GM06990 (cell line): ENCODE measurements around the gene FZD10.

Experiments
- DNase-seq: peaks from one replicate; pipeline ENCODE4 v3.0.0-alpha.2; 2011; ENCODE audit not compliant: insufficient read length; ENCODE audit errors: extremely low read depth
- H3K27me3 ChIP-seq: replicated peaks from 2 replicates; pipeline ENCODE4 v1.6.0; 2011; ENCODE audit warnings: low read length; ENCODE audit not compliant: control insufficient read depth, insufficient read depth
- H3K36me3 ChIP-seq: 2 replicates; pipeline ENCODE4 v1.5.1; 2011; ENCODE audit warnings: low read length; ENCODE audit not compliant: control insufficient read depth, insufficient read depth
- H3K4me3 ChIP-seq: replicated peaks from 2 replicates; pipeline ENCODE4 v1.5.1; 2011; ENCODE audit warnings: low read depth, mild to moderate bottlenecking, control low read depth, low read length
- TF ChIP-seq, protein P1 (sequence below): IDR thresholded peaks from 2 replicates; pipeline ENCODE4 v1.5.1; 2011; ENCODE audit warnings: low read length, control low read depth, mild to moderate bottlenecking, inconsistent platforms; ENCODE audit not compliant: insufficient read depth, poor library complexity, severe bottlenecking

FZD10 gene

DNA sequence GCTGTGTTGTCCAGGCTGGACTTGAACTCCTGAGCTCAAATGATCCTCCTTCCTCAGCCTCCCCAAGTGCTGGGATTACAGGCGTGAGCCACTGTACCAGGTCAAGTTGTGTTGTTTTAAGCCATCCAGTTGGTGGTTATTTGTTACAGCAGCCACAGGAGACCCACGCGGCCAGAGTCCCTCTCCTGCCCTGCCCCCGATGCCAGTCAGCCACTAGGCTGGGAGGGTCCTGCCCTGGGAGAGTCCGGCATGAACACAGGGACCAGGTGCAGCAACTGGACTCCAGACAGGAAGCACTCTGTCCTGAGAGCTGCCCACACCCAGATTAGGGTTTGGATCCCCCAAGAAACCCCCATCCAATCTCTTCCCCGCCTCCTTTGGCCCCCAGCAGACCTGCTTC lies 44.1 kb upstream of the FZD10 start:
- no peaks in the 10 kb centered on the region for H3K27me3 ChIP-seq
- no peak for DNase-seq
- TF ChIP-seq, protein P1, sequence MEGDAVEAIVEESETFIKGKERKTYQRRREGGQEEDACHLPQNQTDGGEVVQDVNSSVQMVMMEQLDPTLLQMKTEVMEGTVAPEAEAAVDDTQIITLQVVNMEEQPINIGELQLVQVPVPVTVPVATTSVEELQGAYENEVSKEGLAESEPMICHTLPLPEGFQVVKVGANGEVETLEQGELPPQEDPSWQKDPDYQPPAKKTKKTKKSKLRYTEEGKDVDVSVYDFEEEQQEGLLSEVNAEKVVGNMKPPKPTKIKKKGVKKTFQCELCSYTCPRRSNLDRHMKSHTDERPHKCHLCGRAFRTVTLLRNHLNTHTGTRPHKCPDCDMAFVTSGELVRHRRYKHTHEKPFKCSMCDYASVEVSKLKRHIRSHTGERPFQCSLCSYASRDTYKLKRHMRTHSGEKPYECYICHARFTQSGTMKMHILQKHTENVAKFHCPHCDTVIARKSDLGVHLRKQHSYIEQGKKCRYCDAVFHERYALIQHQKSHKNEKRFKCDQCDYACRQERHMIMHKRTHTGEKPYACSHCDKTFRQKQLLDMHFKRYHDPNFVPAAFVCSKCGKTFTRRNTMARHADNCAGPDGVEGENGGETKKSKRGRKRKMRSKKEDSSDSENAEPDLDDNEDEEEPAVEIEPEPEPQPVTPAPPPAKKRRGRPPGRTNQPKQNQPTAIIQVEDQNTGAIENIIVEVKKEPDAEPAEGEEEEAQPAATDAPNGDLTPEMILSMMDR: no peak
- H3K4me3 ChIP-seq: no peak overlapping the region
- no peaks in the 10 kb centered on the region for H3K36me3 ChIP-seq

DNA sequence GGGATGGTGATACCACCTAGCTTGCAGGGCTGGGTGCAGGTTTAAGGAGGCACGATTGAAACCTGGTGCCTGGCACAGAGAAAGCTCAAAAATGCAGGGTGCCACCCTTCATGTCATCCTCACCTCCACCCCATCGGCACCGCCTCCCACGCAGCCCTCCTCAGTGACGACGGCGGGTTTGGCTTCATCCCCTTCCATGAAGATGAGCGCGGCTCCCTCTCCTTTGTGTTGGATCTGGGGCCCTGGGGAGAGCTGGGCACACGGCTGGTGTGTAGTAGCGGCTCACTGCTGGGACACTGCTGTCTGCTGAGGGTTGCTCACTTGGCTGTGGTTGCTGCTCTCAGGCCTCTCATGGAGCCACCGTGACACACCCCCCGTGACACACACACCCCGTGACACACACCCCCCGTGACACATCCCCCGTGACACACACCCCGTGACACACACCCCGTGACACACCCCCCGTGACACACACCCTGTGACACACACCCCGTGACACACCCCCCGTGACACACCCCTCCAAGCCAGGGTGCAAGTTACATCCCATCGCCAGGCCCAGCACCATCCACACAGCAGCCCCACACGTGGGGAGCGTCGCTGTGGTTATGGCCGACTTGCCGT lies 42.9 kb upstream of the FZD10 start:
- TF ChIP-seq, protein P1: no peak
- Histone ChIP-seq H3K4me3 (no peak overlapping the region), H3K36me3 (no peaks in the 10 kb centered on the region), H3K27me3 (no peaks in the 10 kb centered on the region)
- DNase-seq: no peak

DNA sequence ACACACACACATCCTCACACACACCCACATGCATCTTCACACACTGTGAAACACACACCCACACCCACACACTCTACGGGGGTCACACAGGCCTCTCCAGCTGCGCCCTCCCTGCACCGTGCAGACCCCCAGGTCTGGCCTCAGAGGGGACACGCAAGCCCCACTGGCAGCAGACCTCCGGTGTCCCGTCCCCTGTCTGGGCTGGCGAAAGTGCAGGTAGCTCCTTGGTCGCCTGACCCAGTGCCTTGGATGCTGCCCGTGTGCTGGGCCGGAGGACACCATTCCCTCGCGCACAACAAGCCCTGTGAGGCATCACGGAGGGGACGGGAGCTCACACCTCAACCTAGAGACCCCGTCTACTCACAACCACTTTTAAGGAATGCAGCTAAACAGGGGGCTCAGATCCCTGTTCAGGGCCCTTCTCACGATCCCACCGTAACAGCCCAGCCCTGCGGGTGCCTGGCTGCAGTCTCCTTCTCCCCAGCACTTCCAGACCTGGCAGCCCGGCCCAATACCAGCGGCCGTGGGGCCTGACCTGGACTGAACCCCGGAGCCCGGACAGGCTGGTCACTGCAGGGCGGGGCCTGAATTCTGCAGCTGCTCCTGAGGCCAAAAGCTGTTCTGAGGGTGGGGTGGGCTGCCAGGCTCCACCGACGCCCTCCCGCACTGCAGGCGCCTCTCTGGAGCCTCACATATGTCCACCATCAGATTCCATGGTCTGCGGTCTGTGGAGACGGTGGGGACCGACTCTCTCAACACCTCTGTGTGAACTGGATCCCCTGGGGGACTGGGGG lies 42.1 kb upstream of the FZD10 start:
- TF ChIP-seq, protein P1: no peak
- Histone ChIP-seq H3K27me3 (no peaks in the 10 kb centered on the region), H3K36me3 (no peaks in the 10 kb centered on the region), H3K4me3 (no peak overlapping the region)
- DNase-seq: no peak

GRCh38 chr12:130121226-130122000 lies 40.9 kb upstream of the FZD10 start:
- no peak overlapping the region for H3K4me3 ChIP-seq
- H3K36me3 ChIP-seq: no peaks in the 10 kb centered on the region
- TF ChIP-seq, protein P1: no peak
- DNase-seq: no peak
- H3K27me3 ChIP-seq: no peaks in the 10 kb centered on the region

DNA sequence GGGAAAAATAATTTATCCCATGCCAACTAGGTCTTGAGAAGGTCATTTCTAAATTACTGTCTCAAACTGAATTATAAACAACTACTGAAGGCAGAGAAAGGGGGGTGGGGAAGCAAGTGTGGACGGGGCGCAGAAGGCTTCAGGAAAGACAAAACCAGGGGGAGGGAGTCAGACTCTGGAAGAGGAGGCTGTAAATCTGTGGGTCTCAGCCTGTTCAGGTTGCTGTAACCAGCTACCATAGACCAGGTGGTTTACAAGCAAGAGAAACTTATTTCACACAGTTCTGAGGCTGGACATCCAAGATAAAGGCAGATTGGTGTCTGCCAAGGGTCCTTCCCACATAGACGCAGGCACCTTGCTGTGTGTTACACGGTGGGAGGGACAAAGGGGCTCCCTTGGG lies 39.9 kb upstream of the FZD10 start:
- no peaks in the 10 kb centered on the region for H3K36me3 ChIP-seq
- no peak for DNase-seq
- TF ChIP-seq, protein P1: no peak
- H3K4me3 ChIP-seq: no peak overlapping the region
- no peaks in the 10 kb centered on the region for H3K27me3 ChIP-seq
